GM18511 (cell line): Measurements from ENCODE around the gene OTP.

Source experiments
- ATAC-seq: cut with Tn5 transposase; IDR thresholded peaks from one replicate; pipeline ENCODE4 v1.9.1; 2021; ENCODE audit warnings: mild to moderate bottlenecking, moderate library complexity; ENCODE audit not compliant: unreplicated experiment

Gene OTP

GRCh38 chr5:77640589-77641396, 2.3 kb upstream of the OTP start:
- no peak for ATAC-seq

GRCh38 chr5:77638763-77639671, 504 bp upstream of the OTP start:
- no peak for ATAC-seq

GRCh38 chr5:77637170-77637997, 1.1 kb downstream of the OTP start:
- no peak for ATAC-seq

- ATAC-seq: no peak
Observed at GRCh38 chr5:77636641-77637169, 1.8 kb downstream of the OTP start.

- no peak for ATAC-seq
Observed at GRCh38 chr5:77635917-77636640, 2.4 kb downstream of the OTP start.

- ATAC-seq: no peak
Observed at GRCh38 chr5:77635067-77635916, 3.2 kb downstream of the OTP start.

- ATAC-seq: no peak
Observed at GRCh38 chr5:77633709-77634108, 4.8 kb downstream of the OTP start.

- no peak for ATAC-seq
Observed at GRCh38 chr5:77633207-77633675, 5.3 kb downstream of the OTP start.

- ATAC-seq: no peak
Observed at GRCh38 chr5:77632526-77633206, 5.8 kb downstream of the OTP start.

GRCh38 chr5:77630114-77630680, 8.3 kb downstream of the OTP start:
- ATAC-seq: peak; percentile 82

GRCh38 chr5:77629509-77630113, 8.9 kb downstream of the OTP start:
- peak; percentile 1 for ATAC-seq

- no peak for ATAC-seq
Observed at GRCh38 chr5:77628840-77629508, 9.5 kb downstream of the OTP start.

GRCh38 chr5:77627869-77628674, 10.4 kb downstream of the OTP start:
- no peak for ATAC-seq

- no peak for ATAC-seq
Observed at GRCh38 chr5:77623203-77623740, 15.2 kb downstream of the OTP start.

GRCh38 chr5:77621440-77621839, 17.1 kb downstream of the OTP start:
- ATAC-seq: no peak

- ATAC-seq: no peak
Observed at GRCh38 chr5:77620405-77620804, 18.1 kb downstream of the OTP start.
